GM18517 (cell line): ENCODE results near the gene DCTN3.

Experiments used
- ATAC-seq: cut with Tn5 transposase; IDR thresholded peaks from one replicate; pipeline ENCODE4 v1.9.1; 2021; ENCODE audit warnings: mild to moderate bottlenecking, moderate library complexity; ENCODE audit not compliant: unreplicated experiment

The DCTN3 gene

DNA sequence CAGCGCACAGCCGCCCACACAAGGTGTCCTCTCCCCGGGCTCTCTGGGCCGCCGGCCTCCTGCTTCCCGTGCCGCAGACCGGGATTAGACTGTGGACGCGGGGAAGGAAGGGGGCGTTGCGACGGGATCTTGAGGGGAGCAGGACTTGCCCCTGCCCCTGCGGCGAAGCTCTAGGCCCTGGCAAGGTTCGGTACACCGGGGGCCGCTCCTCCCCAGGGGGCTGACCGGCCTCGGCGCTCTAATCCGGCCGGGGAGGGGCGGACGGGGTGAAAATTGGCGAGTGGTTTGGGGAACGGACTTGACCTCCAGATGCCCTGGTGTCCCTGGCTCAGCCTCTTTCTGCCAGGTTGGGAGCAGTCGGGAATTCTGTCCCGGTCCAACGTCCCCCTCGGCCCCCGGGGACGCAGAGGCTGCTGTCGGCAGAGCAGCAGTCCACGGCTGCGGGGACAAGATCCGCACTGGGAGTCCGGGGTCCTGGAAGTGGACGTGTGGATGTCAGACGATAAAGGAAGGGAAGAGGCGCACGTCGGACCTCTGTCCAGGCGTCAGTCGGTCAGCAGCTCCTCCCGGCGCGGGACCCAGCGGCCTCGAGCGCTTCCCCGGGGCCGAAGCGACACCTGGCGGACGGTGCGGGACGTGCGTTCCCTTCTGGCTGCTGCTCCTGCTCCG lies 28.9 kb downstream of the DCTN3 start:
- ATAC-seq = no peak

DNA sequence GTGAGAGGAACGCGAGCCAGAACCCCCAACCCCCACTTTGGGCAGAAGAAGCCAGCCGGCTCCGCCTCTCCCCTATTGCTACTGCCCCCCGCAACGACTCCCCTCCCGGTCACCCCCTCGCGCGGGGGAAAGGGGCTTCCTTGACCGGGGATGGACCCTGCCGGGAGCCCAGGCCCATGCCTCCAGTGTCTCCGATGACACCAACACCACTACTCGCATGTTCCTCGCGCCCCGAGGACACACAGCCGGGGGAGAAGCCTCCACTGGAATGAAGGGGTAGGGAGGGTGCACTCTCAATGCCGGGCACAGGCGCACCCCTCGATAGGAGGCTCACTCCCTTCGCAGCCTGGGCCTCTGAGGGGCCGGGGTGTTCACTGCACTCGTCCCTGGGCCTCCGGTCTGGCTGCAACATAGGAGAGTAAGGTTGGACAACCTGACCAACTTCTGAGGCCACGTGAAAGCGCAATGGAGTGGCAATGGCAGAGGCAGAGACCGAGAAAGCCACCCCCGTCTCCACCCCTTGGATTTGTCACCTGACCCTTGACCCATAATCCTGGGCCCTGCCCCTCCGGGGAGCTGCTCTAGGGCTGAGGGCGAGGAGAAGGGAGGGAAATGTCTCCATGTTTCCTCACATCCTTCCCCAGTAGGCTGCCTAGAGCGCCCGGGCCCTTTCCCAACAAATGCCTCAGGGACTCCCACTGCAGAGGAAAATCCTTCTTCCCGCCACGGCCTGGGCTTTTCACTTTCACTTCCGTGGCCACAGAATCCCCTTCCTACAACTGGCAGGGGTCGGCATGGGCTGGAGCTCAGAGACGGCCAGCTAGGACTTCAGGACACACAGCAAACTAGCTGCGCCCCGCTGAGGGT lies 29.7 kb downstream of the DCTN3 start:
- ATAC-seq = no peak

DNA sequence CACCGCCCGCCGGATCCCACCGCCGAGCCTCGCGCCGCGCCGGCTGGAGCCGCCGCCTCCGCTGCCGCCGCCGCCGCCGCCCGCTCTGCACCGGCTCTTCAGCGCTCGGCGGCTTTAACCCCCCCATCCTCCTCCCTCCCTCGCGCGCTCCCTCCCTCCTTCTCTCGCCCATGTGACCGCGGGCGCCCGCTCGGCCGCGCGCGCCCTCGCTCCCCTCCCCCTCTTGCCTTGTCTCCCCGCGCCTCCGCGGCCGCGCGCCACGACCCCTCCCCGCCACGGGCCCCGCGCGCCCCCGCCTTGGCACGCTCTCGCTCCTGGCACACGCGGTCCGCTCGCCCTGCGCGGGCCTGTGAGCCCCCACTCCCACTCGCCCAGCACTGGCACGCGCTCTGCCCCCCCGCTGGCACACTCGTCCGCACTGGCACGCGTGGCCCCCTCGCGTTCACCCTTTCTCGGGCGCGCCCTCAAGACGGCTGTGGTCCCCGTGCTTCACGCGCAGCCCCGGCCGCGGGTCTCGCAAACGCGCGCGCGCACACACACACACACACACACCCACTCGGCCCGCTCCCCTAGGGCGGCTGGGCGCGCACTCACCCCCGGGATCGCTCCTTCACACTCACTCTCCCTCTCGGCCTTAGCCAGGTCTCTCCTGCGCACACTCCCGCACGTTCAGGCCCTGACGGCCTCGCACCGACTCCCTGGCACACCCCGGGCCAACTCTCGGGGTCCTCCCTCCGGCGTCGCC lies 30.5 kb downstream of the DCTN3 start, which contains the start of gene CNTFR:
CNTFR (minus strand) TSS at position 89 of the 745 bp plus-strand sequence. CDS start 20,743 bp downstream, outside the sequence.
- ATAC-seq = no peak

DNA sequence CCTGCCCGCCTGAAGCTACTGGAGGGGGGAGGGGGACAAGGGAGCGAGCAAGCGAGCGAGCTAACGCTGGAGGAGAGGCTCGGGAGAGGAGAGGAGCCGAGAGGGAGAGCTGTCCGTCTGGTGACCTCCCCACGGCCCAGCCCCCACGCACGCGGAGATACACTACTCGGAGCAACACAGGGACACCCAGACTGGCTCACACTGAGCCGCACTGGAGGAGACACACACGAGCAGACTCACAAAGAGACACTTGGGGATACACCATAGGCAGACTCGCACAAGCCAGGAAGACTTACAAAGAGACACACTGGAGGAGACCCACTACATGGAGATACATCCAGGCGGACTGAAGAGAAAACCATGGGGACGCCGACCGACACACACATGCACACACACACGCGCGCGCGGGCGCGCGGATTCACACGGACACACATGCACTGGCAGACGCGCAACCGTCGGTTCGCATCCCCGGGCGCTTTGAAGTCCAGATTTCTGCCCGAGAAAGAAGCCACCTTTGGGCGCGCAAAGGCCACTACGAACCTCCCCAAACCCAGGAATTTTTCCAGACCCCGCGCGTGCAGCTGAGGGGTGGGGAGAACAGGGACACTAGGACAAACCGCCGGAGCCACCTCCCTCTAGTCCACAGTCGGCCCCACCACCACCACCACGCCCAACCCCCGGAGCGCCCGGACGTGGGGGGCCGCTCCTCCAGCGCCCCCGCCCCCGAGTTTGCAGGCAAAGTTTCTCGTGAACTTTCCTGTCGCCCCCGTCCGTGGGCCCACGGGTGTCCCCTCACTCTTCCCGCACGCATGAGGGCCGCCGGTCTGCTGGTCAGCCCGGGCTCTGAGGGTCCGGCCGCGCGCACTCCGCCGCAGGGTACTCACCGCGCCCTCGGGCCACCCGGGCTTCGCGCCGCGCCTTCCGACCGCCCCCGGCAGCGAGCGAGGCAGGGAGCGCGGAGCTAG lies 31.3 kb downstream of the DCTN3 start:
- no peak for ATAC-seq

DNA sequence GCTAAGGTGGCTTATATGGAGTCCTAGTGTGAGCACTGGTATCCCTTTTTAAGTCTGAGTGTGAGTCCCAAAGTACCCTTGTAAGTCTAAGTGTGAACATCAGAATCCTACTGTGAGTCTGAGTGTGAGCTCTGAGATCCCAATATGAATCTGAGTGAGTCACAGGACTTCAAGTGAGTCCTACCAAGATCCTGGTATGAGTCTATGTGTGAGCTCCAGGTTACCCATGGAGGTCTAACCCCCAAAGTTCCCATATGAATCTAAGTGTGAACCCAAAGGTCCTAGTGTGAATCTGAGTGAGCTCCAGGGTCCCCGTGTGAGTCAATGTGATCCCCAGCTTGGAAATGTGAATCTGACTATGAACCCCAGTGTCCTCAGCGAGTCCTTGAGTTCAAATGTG lies 33.0 kb downstream of the DCTN3 start:
- ATAC-seq = no peak

DNA sequence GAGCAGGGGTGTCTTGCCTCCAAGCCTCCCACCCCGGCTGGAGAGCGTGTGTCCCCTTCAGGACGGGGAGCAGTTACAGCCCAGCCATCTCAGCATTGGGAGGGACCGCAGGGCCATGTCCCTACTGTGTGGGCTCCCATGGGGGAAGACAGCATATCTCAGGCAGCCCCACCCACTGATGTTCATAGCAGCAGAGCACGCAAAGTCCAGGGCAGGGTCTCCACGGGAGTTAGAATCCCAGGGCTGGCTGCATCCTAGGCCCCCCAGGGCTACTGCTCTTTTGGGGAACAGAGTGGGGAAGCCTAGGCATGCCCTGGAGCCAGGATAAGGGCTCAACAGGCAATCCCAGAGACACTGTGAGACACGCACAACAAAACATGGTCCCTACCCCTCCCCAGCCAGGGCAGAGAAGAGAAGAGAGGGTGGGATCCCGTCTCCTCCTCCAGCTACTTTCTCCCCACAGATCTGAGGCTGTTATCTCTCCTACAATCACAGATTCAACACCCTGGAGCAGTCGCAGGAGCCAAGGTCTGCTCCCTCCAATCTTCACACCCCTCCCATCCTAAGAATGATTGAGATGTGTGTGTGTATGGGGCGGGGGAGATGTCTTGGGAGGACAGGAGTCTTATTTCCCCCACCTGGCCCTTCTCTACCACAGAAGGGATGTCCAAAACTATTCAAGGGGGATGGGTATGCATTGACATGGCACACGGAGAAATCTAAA lies 34.2 kb downstream of the DCTN3 start:
- no peak for ATAC-seq

DNA sequence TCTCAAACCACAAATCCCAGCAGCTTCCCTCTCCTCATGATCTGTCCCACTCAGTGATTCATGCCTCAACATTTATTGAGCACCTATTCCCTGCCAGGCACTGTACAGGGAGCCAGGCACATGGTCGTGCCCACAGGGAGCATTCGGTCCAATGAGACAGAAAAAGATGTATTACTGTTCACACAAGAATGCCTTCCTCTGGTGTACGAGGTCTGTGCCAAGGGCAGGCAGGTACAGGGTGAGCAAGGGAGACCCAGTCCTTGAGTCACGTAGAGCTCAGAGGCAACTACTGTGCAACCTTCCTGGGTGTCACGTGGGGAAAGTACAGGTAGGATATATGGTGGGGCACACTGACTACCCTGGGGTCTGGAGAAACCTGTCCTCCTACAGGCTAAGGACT lies 35.3 kb downstream of the DCTN3 start:
- ATAC-seq = no peak

DNA sequence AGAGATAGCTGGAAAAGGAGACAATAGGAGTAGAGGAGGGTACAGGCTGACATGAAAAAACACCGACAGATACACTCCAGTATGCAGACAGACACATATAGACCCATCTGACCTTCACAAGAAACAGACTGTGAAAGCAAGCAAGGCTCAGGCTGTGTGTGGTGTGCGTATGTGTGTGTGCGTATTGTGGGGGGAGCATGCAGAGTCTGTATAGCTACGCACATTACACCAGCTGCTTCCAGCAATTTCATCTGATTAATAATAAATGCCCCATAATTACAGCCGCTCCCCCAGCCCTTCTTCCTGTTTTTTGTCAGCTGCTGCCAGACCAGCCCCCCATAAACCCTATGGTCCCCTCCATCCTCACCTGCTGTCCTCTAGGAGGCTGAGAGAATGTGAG lies 37.5 kb downstream of the DCTN3 start:
- no peak for ATAC-seq

DNA sequence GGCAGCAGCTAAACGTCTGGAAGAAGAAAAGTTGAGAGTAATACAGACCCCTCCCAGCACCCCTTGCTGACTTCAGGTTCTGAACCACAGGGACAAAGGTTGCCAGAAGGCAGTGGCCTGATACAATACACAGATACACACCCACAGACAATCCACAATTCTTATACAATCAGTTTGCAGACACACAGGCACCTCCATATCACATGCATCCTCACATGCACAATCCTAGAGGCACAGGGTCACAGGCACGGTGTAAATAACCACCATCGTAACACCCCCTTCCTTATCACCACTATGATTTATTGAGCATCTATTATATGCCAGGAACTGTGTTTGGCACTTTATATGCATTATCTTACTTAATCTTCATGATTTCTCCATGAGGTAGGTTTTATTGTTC lies 39.0 kb downstream of the DCTN3 start:
- no peak for ATAC-seq

DNA sequence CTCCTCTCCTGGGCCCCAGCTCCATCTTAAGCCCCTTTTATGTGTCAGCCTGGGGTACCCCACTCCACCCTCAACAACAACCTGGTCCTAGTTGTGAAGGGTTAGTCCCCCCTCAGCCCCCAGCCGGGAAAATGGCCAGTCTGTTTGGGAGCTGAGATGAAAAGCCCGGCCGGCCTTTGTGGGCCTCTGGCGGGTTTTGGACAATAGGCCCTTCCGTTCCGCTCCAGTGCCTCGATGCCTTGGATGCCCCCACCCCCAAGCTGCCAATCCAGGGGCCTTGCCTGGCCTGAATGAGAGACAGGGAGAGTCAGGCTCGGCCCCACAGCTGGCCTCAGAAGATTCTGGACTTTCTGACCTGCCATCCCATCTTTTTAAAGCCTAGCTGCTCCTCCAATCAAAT lies 39.9 kb downstream of the DCTN3 start:
- no peak for ATAC-seq

DNA sequence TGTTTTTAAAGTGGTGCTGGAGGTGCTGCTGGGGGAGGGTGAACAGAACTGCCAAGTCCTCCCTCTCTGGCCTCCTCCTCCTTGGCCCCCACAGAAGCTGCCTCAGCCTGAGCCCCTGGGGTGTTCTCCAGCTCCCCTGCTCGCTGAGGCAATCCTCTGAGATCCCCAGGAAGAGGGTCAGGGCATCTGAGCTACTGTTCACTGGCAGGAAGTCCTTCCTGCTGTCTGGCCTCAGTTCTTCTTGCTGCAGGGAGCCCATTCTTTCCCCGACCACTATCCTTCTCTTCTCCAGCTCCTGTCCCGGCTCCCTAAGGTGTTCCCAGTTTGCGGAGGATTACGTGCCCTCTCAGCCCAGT lies 40.5 kb downstream of the DCTN3 start:
- ATAC-seq = no peak

DNA sequence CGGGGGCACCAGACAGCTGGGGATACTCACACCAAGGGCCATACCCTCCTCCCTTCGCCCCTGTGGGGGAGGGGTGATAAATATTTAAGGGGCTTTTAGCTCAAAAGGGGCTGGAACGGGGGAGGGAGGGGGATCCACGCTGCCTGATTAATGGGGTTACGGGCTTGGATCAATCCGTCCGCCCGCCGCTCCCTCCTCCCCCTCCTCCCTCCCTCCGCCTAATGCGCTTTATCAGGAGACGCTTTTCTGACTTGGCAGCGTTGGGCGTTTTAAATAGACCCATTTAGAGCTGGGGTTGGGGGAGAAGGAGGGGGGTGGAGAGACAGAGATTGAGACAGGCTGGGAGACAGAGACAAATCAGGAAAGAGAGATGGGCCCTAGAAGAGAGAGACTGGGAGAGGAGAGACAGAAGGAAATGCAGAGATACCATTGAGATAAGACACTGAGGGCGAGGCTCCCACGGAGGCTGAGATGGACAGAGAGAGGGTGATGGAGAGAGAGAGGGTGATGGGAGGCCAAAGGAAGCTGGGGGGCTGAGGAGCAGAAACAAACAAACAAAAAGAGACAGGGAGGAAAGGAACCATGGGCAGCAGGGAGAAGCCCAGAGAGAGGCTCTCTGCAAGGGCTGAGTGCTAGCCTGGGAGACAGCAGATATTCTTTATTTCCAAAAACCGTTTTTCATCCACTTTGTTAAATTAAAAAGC lies 41.0 kb downstream of the DCTN3 start:
- ATAC-seq = no peak

DNA sequence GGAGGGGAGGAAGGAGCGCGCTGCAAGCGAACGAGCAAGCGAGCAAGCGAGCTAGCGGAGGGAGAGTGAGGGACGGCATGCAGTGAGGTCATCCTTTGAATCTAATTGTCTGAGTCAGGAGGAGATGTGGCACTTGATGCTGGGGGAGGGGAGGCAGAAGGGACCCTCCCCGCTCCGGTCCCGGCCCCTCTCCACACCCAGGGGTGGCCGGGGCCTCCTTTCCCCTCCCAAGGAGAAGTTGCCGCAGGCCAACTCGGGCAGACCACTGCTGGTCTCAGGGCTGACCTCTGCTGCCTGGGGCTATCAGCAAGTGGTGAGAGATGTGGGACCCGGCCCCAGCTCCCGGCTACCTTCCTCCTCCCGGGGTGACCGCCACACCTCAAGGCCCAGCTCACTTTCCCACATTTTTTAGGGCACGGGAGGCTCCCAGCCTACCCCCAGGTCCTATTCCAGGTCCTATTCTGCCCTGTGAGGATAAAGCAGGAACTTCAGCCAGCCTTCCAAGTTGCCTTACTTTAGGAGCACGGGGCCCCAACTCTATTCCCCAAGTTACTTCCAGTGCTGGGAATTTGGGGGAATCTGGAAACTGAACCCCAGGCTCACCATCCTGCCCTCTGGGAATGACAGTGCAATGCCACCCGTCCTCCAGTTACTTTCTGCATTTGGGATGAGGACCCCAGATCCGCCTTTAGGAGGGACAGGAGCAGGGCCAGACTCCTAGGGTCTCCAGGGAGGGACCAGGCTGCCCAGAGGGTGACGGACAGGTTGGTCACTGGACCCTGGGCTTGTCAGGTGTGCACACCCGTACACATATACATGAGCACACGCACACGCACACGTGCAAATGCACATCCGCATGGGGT lies 41.8 kb downstream of the DCTN3 start:
- ATAC-seq = no peak

DNA sequence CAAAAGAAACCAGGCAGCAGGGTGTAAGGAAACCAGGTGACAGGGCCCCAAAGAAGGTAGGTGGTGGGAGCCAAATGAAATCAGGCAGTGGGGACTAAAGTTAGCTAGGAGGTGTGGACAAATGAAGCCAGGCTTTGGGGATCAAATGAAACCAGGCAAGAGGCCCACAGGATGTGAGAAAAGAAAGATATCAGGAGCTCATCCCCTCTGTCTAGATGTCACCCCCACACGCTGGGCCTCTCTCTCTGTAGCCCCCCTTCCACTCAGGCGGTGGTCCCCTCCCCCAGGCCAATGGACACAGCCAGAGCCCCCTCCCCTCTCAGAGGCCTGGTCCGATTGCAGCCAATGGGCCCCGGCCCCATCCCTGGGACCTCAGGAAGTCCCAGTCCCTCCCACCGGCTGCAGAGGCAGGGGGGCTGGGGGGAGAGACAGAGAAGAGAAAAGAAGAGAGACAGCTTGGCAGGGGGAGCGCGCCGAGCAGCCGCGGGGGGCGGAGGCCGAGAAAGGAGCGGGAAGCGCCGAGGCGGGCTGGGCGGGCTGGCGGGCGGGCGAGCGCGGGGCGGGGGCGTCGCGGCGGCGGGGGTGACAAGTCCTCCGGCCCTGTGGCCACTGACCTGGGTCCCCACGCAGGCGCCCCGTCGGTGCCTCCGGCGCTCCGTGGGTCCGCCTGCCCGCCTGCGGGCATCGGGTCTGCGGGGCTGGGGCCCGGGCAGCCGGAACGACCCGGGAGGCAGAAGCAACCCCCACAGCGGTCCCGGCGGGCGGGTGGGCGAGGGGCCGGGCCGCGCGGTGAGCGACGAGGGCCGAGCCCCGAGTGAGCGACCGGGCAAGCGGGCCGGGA lies 42.7 kb downstream of the DCTN3 start:
- no peak for ATAC-seq

DNA sequence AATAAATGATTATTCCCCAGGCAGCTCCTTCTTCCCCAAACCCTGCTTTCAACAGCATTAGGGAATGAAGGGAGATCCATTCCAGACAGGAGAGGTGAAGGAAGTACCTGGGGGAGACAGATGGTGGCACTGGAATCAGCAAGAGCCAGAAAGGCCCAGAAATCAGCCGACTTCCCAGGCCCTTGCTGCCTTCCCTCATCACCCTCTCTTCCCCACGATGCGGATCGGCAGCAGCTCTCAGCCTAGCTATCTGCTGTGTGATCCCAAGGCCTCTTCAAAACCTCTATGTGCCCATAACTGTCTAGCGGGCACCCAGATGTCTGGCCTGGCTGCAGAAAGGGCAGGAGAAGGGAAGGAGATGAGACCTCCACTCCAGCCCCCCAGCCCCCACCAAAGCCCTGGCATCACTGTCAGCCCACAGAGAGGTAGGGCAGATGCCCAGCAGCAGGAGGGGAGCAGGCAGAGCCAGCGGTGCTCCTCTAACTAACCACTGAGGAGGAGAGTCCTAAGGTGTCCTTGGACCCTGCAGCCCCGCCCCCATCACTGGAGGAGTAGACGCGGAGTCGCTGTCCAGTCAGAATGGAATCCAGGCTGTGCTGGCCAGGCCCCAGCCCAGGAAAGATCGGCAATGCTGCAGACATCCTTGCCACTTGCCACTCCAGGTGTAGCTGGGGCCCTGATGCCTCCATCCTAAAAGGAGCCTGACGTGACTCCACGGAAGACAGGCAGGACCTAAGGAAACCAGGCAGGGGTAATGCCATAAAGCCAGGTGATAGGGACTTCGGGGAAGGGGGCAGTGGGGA lies 43.5 kb downstream of the DCTN3 start:
- ATAC-seq = no peak

DNA sequence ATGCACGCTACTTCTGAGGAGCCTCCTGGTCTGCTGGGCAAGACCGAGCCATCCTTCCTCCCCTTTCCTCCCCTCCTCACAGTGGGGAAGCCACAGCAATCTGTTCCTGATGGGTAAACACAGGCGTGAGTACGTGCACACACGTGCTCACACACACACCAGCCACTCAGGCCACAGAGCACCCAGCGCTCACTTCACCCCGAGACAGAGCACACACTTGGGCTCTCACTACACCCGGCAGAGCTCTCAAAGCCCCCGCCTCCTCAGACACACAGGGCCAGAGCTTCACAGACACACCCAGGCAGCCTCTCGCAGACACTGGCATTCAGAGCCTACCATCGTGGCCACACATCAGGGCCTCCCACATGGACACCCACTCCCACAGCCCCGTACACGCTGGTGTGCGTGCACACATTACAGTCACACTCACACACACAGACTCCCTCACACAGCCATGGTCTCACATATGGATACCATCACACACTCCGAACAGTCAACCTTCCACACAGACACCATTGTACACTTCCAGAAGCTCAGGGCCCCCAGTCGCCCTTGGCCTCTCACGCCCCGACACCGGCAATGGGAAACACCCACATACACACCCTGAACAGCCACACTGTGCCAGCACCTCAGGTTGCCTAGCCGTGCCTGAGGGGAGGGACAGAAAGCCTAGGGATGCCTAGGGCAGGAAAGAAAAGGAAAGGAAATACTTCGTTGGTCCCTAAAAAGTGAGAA lies 44.3 kb downstream of the DCTN3 start:
- ATAC-seq = no peak
